Measurements from ENCODE around the gene CD209. TPM values are rescaled to one million over a fixed set of nuclear protein-coding genes. Genes with fewer than 3 reads are reported as not detected.

Gene CD209
- total RNA-seq, 1 donor from 2014 or later = 8.8 TPM

- no peak for DNase-seq (ENCODE audit: extremely low spot score in 2 of 2)
- Histone ChIP-seq H3K27me3 (no peaks in the 10 kb centered on the region), H3K27ac (no peak overlapping the region), H3K36me3 (no peaks in the 10 kb centered on the region), H3K4me1 (no peaks in the 10 kb centered on the region), H3K4me3 (no peak overlapping the region), H3K9me3 (no peaks in the 10 kb centered on the region)
- intact Hi-C loops (cut with DNase I) = no loop called here
- TF ChIP-seq POLR2A (IDR thresholded peaks at IDR 0.05) = no peak
- TF ChIP-seq CTCF (IDR thresholded peaks at IDR 0.05) = no peak
- no peak for TF ChIP-seq POLR2AphosphoS5 (IDR thresholded peaks at IDR 0.05; ENCODE audit: insufficient read depth in 1 of 2, low read depth in 1 of 2)
Observed at GRCh38 chr19:7743425-7743841, 3.9 kb downstream of the CD209 start.

GRCh38 chr19:7742991-7743390, 4.3 kb downstream of the CD209 start:
- H3K9me3 ChIP-seq = no peaks in the 10 kb centered on the region
- TF ChIP-seq POLR2A (IDR thresholded peaks at IDR 0.05) (no peak), CTCF (IDR thresholded peaks at IDR 0.05) (no peak), POLR2AphosphoS5 (IDR thresholded peaks at IDR 0.05; ENCODE audit: insufficient read depth in 1 of 2, low read depth in 1 of 2) (no peak)
- no peaks in the 10 kb centered on the region for H3K4me1 ChIP-seq
- H3K4me3 ChIP-seq = no peak overlapping the region
- no peaks in the 10 kb centered on the region for H3K36me3 ChIP-seq
- no peak for DNase-seq (ENCODE audit: extremely low spot score in 2 of 2)
- no peaks in the 10 kb centered on the region for H3K27me3 ChIP-seq
- no peak overlapping the region for H3K27ac ChIP-seq
- intact Hi-C loops (cut with DNase I) = no loop called here

GRCh38 chr19:7742575-7742974, 4.8 kb downstream of the CD209 start:
- no peak for DNase-seq (ENCODE audit: extremely low spot score in 2 of 2)
- no peaks in the 10 kb centered on the region for H3K4me1 ChIP-seq
- H3K9me3 ChIP-seq = no peaks in the 10 kb centered on the region

GRCh38 chr19:7740682-7741054, 6.7 kb downstream of the CD209 start:
- Histone ChIP-seq H3K27ac (no peak overlapping the region), H3K9me3 (no peaks in the 10 kb centered on the region), H3K36me3 (no peaks in the 10 kb centered on the region), H3K27me3 (no peaks in the 10 kb centered on the region), H3K4me3 (no peak overlapping the region), H3K4me1 (no peaks in the 10 kb centered on the region)
- no peak for TF ChIP-seq CTCF (IDR thresholded peaks at IDR 0.05)
- TF ChIP-seq POLR2AphosphoS5 (IDR thresholded peaks at IDR 0.05; ENCODE audit: insufficient read depth in 1 of 2, low read depth in 1 of 2) = no peak
- intact Hi-C loops (cut with DNase I) = no loop called here
- DNase-seq (ENCODE audit: extremely low spot score in 2 of 2) = no peak

More at GRCh38 chr19:7742575-7742974, 4.8 kb downstream of the CD209 start:
- TF ChIP-seq POLR2A (IDR thresholded peaks at IDR 0.05) (no peak), CTCF (IDR thresholded peaks at IDR 0.05) (no peak), POLR2AphosphoS5 (IDR thresholded peaks at IDR 0.05; ENCODE audit: insufficient read depth in 1 of 2, low read depth in 1 of 2) (no peak)
- no peak overlapping the region for H3K4me3 ChIP-seq
- H3K27ac ChIP-seq = no peak overlapping the region
- intact Hi-C loops (cut with DNase I) = no loop called here
- H3K36me3 ChIP-seq = no peaks in the 10 kb centered on the region
- no peaks in the 10 kb centered on the region for H3K27me3 ChIP-seq

- H3K36me3 ChIP-seq = no peaks in the 10 kb centered on the region
Observed at GRCh38 chr19:7739801-7740681, 7.3 kb downstream of the CD209 start.

More at GRCh38 chr19:7739801-7740681, 7.3 kb downstream of the CD209 start:
- H3K4me3 ChIP-seq = no peak overlapping the region
- H3K27me3 ChIP-seq = no peaks in the 10 kb centered on the region
- no peak for DNase-seq (ENCODE audit: extremely low spot score in 2 of 2)
- no peak overlapping the region for H3K27ac ChIP-seq
- no peaks in the 10 kb centered on the region for H3K9me3 ChIP-seq
- no peaks in the 10 kb centered on the region for H3K4me1 ChIP-seq
- intact Hi-C loops (cut with DNase I) = no loop called here
- no peak for TF ChIP-seq POLR2A (IDR thresholded peaks at IDR 0.05)
- no peak for TF ChIP-seq POLR2AphosphoS5 (IDR thresholded peaks at IDR 0.05; ENCODE audit: insufficient read depth in 1 of 2, low read depth in 1 of 2)
- no peak for TF ChIP-seq CTCF (IDR thresholded peaks at IDR 0.05)
